HS-5 (cell line): ENCODE measurements around the gene GNG3.
"Not testable (repeated sequence)": the region's sequence is repeated elsewhere in the genome, so short reads cannot be mapped to it uniquely, and the experiment has no call there.

Experiments used
- DNase-seq: peaks from one replicate; pipeline ENCODE4 v3.0.0-alpha.2; 2012; ENCODE audit warnings: low read depth

Gene GNG3

GRCh38 chr11:62716816-62717215 is 9.3 kb downstream of the GNG3 start:
- DNase-seq = no peak

- DNase-seq = no peak
Observed at GRCh38 chr11:62719302-62719978, 12.0 kb downstream of the GNG3 start.

- no peak for DNase-seq
Observed at GRCh38 chr11:62721994-62722393, 14.5 kb downstream of the GNG3 start.

- no peak for DNase-seq
Observed at GRCh38 chr11:62724171-62724570, 16.7 kb downstream of the GNG3 start.

- DNase-seq = no peak
Observed at GRCh38 chr11:62725646-62726045, 18.2 kb downstream of the GNG3 start.

- DNase-seq = no peak
Observed at GRCh38 chr11:62726156-62726914, 18.9 kb downstream of the GNG3 start.

GRCh38 chr11:62726915-62727164 is 19.4 kb downstream of the GNG3 start:
- no peak for DNase-seq

GRCh38 chr11:62727165-62727871 is 19.8 kb downstream of the GNG3 start, which contains the start of gene HNRNPUL2:
HNRNPUL2 (minus strand) TSS chr11:62727457; CDS start chr11:62727156, 301 bp downstream.
- DNase-seq = peak; percentile 96

- DNase-seq = peak; percentile 98
Observed at GRCh38 chr11:62727872-62728170, 20.3 kb downstream of the GNG3 start.

GRCh38 chr11:62728171-62728988 is 20.9 kb downstream of the GNG3 start, which contains the start of gene TTC9C:
TTC9C (plus strand) TSS chr11:62728486; CDS start chr11:62728849, 363 bp downstream.
- peak; percentile 79 for DNase-seq

GRCh38 chr11:62730076-62730475 is 22.6 kb downstream of the GNG3 start:
- DNase-seq = not testable (repeated sequence)

GRCh38 chr11:62732830-62733229 is 25.4 kb downstream of the GNG3 start:
- DNase-seq = no peak

GRCh38 chr11:62737196-62737595 is 29.7 kb downstream of the GNG3 start:
- no peak for DNase-seq

GRCh38 chr11:62747475-62748160 is 40.1 kb downstream of the GNG3 start:
- DNase-seq = no peak

- not testable (repeated sequence) for DNase-seq
Observed at GRCh38 chr11:62749931-62750330, 42.5 kb downstream of the GNG3 start.

- no peak for DNase-seq
Observed at GRCh38 chr11:62752177-62752785, 44.8 kb downstream of the GNG3 start.

GRCh38 chr11:62752994-62753735 is 45.7 kb downstream of the GNG3 start:
- DNase-seq = no peak

- peak; percentile 98 for DNase-seq
Observed at GRCh38 chr11:62753736-62754603, 46.5 kb downstream of the GNG3 start, which contains the start of gene ZBTB3. ZBTB3 (minus strand) TSS chr11:62754160; CDS start chr11:62753664, 496 bp downstream.

GRCh38 chr11:62755086-62755615 is 47.7 kb downstream of the GNG3 start:
- no peak for DNase-seq
